ENCODE data around the gene CHP2.

DNA sequence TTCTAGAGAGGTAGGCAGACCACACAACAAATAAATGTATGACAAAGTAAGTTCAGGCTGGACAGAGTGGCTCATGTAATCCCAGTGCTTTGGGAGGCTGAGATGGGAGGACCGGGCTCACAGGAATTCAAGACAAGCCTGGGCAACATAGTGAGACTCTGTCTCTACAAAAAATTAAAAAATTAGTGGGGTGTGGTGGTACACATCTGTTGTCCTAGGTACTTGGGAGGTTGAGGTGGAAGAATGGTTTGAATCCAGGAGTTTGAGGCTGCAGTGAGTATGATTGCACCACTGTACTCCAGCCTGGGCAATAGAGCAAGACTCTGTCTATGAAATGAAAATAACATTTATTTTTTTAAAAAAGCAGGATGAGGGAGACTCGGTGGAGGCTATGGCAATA lies 18.5 kb downstream of the CHP2 start:
- TF ChIP-seq, protein P1, sequence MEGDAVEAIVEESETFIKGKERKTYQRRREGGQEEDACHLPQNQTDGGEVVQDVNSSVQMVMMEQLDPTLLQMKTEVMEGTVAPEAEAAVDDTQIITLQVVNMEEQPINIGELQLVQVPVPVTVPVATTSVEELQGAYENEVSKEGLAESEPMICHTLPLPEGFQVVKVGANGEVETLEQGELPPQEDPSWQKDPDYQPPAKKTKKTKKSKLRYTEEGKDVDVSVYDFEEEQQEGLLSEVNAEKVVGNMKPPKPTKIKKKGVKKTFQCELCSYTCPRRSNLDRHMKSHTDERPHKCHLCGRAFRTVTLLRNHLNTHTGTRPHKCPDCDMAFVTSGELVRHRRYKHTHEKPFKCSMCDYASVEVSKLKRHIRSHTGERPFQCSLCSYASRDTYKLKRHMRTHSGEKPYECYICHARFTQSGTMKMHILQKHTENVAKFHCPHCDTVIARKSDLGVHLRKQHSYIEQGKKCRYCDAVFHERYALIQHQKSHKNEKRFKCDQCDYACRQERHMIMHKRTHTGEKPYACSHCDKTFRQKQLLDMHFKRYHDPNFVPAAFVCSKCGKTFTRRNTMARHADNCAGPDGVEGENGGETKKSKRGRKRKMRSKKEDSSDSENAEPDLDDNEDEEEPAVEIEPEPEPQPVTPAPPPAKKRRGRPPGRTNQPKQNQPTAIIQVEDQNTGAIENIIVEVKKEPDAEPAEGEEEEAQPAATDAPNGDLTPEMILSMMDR (conservative IDR thresholded peaks at IDR 0.05 in 1 of 2, IDR thresholded peaks at IDR 0.05 in 1 of 2; ENCODE audit: extremely low read depth in 1 of 2, insufficient read depth in 1 of 2, low read depth in 1 of 2, low read length in 2 of 2) = no peak
- TF ChIP-seq EZH2 (IDR thresholded peaks at IDR 0.05; ENCODE audit: borderline replicate concordance, low read length) = no peak

Measured in mammary epithelial cell (primary cell).